ENCODE data around the gene CNKSR3. TPM values are rescaled to one million over a fixed set of nuclear protein-coding genes. Genes with fewer than 3 reads are reported as not detected.

Gene CNKSR3
- total RNA-seq, 1 experiment from 2014 or later: 10.3 TPM

GRCh38 chr6:154506991-154507898 lies 3.2 kb downstream of the CNKSR3 start:
- Histone ChIP-seq H3K27ac (ENCODE audit: low read depth, low read length, poor library complexity, severe bottlenecking) (no peak overlapping the region), H3K4me3 (ENCODE audit: low read depth, low read length, poor library complexity, severe bottlenecking) (no peak overlapping the region), H3K9me3 (ENCODE audit: low read depth, low read length, poor library complexity, severe bottlenecking) (no peaks in the 10 kb centered on the region), H3K36me3 (ENCODE audit: insufficient read depth, low read length, poor library complexity, severe bottlenecking) (no peaks in the 10 kb centered on the region), H3K27me3 (replicated peaks; ENCODE audit: insufficient read depth, low read depth, low read length, poor library complexity) (no peaks in the 10 kb centered on the region), H3K4me1 (ENCODE audit: insufficient read depth, low read length, poor library complexity, severe bottlenecking) (peaks cover 17% of the 10 kb centered on the region)
- CTCF ChIA-PET: no interaction called here
- TF ChIP-seq CTCF (conservative IDR thresholded peaks at IDR 0.05; ENCODE audit: low read depth, low read length) (no peak), EZH2 (IDR thresholded peaks at IDR 0.05; ENCODE audit: borderline replicate concordance, low read depth, low read length, poor library complexity, severe bottlenecking) (no peak)
- intact Hi-C loops (cut with micrococcal nuclease; ENCODE audit: unreplicated experiment): no loop called here
- BruUV-seq (replicated peaks): no TSS peak
- POLR2A ChIA-PET (ENCODE audit: low non-redundant PET): no interaction called here
- DNase-seq (ENCODE audit: low spot score): no peak

DNA sequence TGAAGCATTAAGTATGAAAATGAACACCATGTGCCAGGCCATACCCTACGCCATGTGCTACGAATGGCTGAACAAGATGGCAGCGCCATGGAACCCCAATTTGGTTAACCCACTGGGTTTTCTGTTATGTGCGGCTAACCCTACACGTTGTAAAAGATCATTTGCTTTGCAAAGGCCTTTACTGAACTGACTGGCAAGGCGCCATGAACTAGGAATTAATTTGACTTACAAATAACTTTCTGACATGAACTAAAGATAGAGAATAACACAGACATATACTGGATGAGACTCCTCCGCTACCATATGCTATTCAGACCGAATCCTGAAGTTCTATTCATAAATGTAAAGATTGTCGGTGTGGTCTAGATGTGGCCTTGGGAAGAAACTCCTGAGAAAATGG lies 3.9 kb downstream of the CNKSR3 start:
- Histone ChIP-seq H3K4me3 (ENCODE audit: low read depth, low read length, poor library complexity, severe bottlenecking) (no peak overlapping the region), H3K27ac (ENCODE audit: low read depth, low read length, poor library complexity, severe bottlenecking) (no peak overlapping the region), H3K9me3 (ENCODE audit: low read depth, low read length, poor library complexity, severe bottlenecking) (no peaks in the 10 kb centered on the region), H3K4me1 (ENCODE audit: insufficient read depth, low read length, poor library complexity, severe bottlenecking) (peaks cover 11% of the 10 kb centered on the region), H3K27me3 (replicated peaks; ENCODE audit: insufficient read depth, low read depth, low read length, poor library complexity) (no peaks in the 10 kb centered on the region), H3K36me3 (ENCODE audit: insufficient read depth, low read length, poor library complexity, severe bottlenecking) (no peaks in the 10 kb centered on the region)
- intact Hi-C loops (cut with micrococcal nuclease; ENCODE audit: unreplicated experiment): no loop called here
- TF ChIP-seq CTCF (conservative IDR thresholded peaks at IDR 0.05; ENCODE audit: low read depth, low read length): no peak
- no peak for TF ChIP-seq EZH2 (IDR thresholded peaks at IDR 0.05; ENCODE audit: borderline replicate concordance, low read depth, low read length, poor library complexity, severe bottlenecking)
- no peak for DNase-seq (ENCODE audit: low spot score)
- BruUV-seq (replicated peaks): no TSS peak
- CTCF ChIA-PET: no interaction called here
- POLR2A ChIA-PET (ENCODE audit: low non-redundant PET): no interaction called here

DNA sequence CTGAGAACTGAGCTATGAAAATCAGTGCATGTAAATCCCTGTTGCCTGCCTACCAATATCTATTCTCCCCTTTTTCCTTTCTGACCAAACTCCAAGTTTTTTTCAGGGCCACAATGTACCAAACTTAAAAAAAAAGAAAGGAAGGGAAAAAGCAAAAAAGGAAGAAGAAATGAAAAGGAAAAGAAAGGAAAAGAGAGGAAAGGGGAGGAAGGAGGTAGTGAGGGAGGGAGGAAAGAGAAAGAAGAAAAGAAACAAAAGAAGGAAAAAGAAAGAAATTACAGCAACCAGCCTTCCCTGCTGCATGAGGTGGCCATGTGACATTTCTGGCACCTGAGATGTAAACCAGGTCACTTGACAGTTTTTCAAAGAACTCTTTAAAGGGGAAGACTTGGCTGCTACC lies 4.4 kb downstream of the CNKSR3 start:
- CTCF ChIA-PET: no interaction called here
- H3K27ac ChIP-seq (ENCODE audit: low read depth, low read length, poor library complexity, severe bottlenecking): no peak overlapping the region
- TF ChIP-seq EZH2 (IDR thresholded peaks at IDR 0.05; ENCODE audit: borderline replicate concordance, low read depth, low read length, poor library complexity, severe bottlenecking): no peak
- no peak for TF ChIP-seq CTCF (conservative IDR thresholded peaks at IDR 0.05; ENCODE audit: low read depth, low read length)
- no peaks in the 10 kb centered on the region for H3K36me3 ChIP-seq (ENCODE audit: insufficient read depth, low read length, poor library complexity, severe bottlenecking)
- peaks cover 8% of the 10 kb centered on the region for H3K4me1 ChIP-seq (ENCODE audit: insufficient read depth, low read length, poor library complexity, severe bottlenecking)
- no peaks in the 10 kb centered on the region for H3K27me3 ChIP-seq (replicated peaks; ENCODE audit: insufficient read depth, low read depth, low read length, poor library complexity)
- no peaks in the 10 kb centered on the region for H3K9me3 ChIP-seq (ENCODE audit: low read depth, low read length, poor library complexity, severe bottlenecking)
- H3K4me3 ChIP-seq (ENCODE audit: low read depth, low read length, poor library complexity, severe bottlenecking): no peak overlapping the region
- no peak for DNase-seq (ENCODE audit: low spot score)
- no TSS peak for BruUV-seq (replicated peaks)
- intact Hi-C loops (cut with micrococcal nuclease; ENCODE audit: unreplicated experiment): no loop called here
- POLR2A ChIA-PET (ENCODE audit: low non-redundant PET): no interaction called here
